Astrocyte (in vitro differentiated cells and primary cell): ENCODE measurements around the gene LTC4S. TPM values are rescaled to one million over a fixed set of nuclear protein-coding genes. Genes with fewer than 3 reads are reported as not detected.

Experiments
- DNase-seq: peaks from one replicate; pipeline ENCODE4 v3.0.0-alpha.2; 2010; ENCODE audit warnings: low read depth
- FAIRE-seq: peaks from 2 replicates; lab custom pipeline; 2011; peaks lifted over from hg19 to GRCh38; lab: Jason Lieb, UNC
- H2AFZ ChIP-seq: 2 replicates; pipeline ENCODE4 v1.6.0; 2012; ENCODE audit warnings: low read depth, low read length, inconsistent platforms
- H3K27ac ChIP-seq: 2 replicates; pipeline ENCODE4 v1.5.1; 2011; ENCODE audit warnings: low read depth, low read length, inconsistent platforms
- H3K27me3 ChIP-seq: 2 replicates; pipeline ENCODE4 v1.6.0; 2011; ENCODE audit warnings: low read length, inconsistent platforms; ENCODE audit not compliant: insufficient read depth
- H3K36me3 ChIP-seq: 2 replicates; pipeline ENCODE4 v1.5.1; 2011; ENCODE audit warnings: low read length, inconsistent platforms; ENCODE audit not compliant: insufficient read depth
- H3K4me1 ChIP-seq: 2 replicates; pipeline ENCODE4 v1.5.1; 2011; ENCODE audit warnings: low read length, inconsistent platforms; ENCODE audit not compliant: insufficient read depth
- H3K4me2 ChIP-seq: 2 replicates; pipeline ENCODE4 v1.6.0; 2012; ENCODE audit warnings: low read length, inconsistent platforms
- H3K4me3 ChIP-seq: 2 replicates; pipeline ENCODE4 v1.5.1; 2011; ENCODE audit warnings: low read depth, mild to moderate bottlenecking, low read length, inconsistent platforms; ENCODE audit not compliant: insufficient read depth
- H3K79me2 ChIP-seq: 2 replicates; pipeline ENCODE4 v1.6.0; 2012; ENCODE audit warnings: mild to moderate bottlenecking, low read length, inconsistent platforms; ENCODE audit not compliant: insufficient read depth
- H3K9ac ChIP-seq: 2 replicates; pipeline ENCODE4 v1.6.0; 2012; ENCODE audit warnings: mild to moderate bottlenecking, low read length, inconsistent platforms
- H3K9me3 ChIP-seq: 2 replicates; pipeline ENCODE4 v1.5.1; 2012; ENCODE audit warnings: low read depth, mild to moderate bottlenecking, low read length, inconsistent platforms; ENCODE audit not compliant: insufficient read depth
- H4K20me1 ChIP-seq: 2 replicates; pipeline ENCODE4 v1.6.0; 2012; ENCODE audit warnings: low read length, inconsistent platforms; ENCODE audit not compliant: insufficient read depth
- H3K27ac Mint-ChIP-seq: one replicate; pipeline ENCODE4 v1.8.0; 2021; ENCODE audit warnings: mild to moderate bottlenecking, mixed read lengths; ENCODE audit not compliant: unreplicated experiment
- H3K27me3 Mint-ChIP-seq: one replicate; pipeline ENCODE4 v1.8.0; 2021; ENCODE audit warnings: low read depth, mixed read lengths; ENCODE audit not compliant: unreplicated experiment
- H3K36me3 Mint-ChIP-seq: one replicate; pipeline ENCODE4 v1.8.0; 2021; ENCODE audit warnings: low read depth, mixed read lengths; ENCODE audit not compliant: unreplicated experiment
- H3K4me1 Mint-ChIP-seq: one replicate; pipeline ENCODE4 v1.8.0; 2021; ENCODE audit warnings: low read depth, mixed read lengths; ENCODE audit not compliant: unreplicated experiment
- H3K4me3 Mint-ChIP-seq: one replicate; pipeline ENCODE4 v1.8.0; 2021; ENCODE audit warnings: mild to moderate bottlenecking, moderate library complexity, mixed read lengths; ENCODE audit not compliant: unreplicated experiment
- H3K9me3 Mint-ChIP-seq: one replicate; pipeline ENCODE4 v1.8.0; 2021; ENCODE audit warnings: mild to moderate bottlenecking, mixed read lengths; ENCODE audit not compliant: unreplicated experiment
- CTCF ChIP-seq: IDR thresholded peaks from 2 replicates; pipeline ENCODE4 v1.5.1; 2011; ENCODE audit warnings: low read depth, mild to moderate bottlenecking, inconsistent platforms, low read length, moderate library complexity; ENCODE audit not compliant: insufficient read depth
- EZH2 ChIP-seq: IDR thresholded peaks from 2 replicates; pipeline ENCODE4 v1.6.1; 2012; ENCODE audit warnings: mild to moderate bottlenecking, low read length, inconsistent platforms; ENCODE audit not compliant: insufficient read depth
- total RNA-seq: library from RNA; stranded (reverse); gene quantifications from 2 replicates; pipeline ENCODE4 v1.2.1, GENCODE V29; 2021

Gene LTC4S
- total RNA-seq, 1 donor from 2014 or later = 1.3 TPM

GRCh38 chr5:179824745-179825112, 30.9 kb downstream of the LTC4S start:
- H3K9me3 Mint-ChIP-seq = peaks cover 2% of the 10 kb centered on the region
- no peak overlapping the region for H3K4me3 ChIP-seq
- peaks cover 75% of the 10 kb centered on the region for H3K79me2 ChIP-seq
- DNase-seq (no peak), FAIRE-seq (no peak)
- peak overlapping the region; percentile 2 for H3K4me2 ChIP-seq
- no peaks in the 10 kb centered on the region for H3K27me3 ChIP-seq
- no peaks in the 10 kb centered on the region for H3K27me3 Mint-ChIP-seq
- no peak overlapping the region for H3K27ac ChIP-seq
- peak overlapping the region; percentile 47 for H3K4me3 Mint-ChIP-seq
- TF ChIP-seq CTCF (no peak), EZH2 (no peak)
- H3K27ac Mint-ChIP-seq = peak overlapping the region; percentile 31
- H3K9ac ChIP-seq = no peak overlapping the region
- H3K36me3 Mint-ChIP-seq = peaks cover 27% of the 10 kb centered on the region
- peaks cover 23% of the 10 kb centered on the region for H3K4me1 ChIP-seq
- H3K36me3 ChIP-seq = peaks cover 47% of the 10 kb centered on the region
- peaks cover 89% of the 10 kb centered on the region for H4K20me1 ChIP-seq
- H3K9me3 ChIP-seq = no peaks in the 10 kb centered on the region
- H2AFZ ChIP-seq = no peak overlapping the region
- peaks cover 38% of the 10 kb centered on the region for H3K4me1 Mint-ChIP-seq

- H3K36me3 Mint-ChIP-seq = peaks cover 32% of the 10 kb centered on the region
- Histone ChIP-seq H3K4me3 (no peak overlapping the region), H3K27me3 (no peaks in the 10 kb centered on the region), H3K9me3 (no peaks in the 10 kb centered on the region), H3K4me1 (peaks cover 15% of the 10 kb centered on the region), H3K79me2 (peaks cover 70% of the 10 kb centered on the region), H3K4me2 (no peak overlapping the region), H3K36me3 (peaks cover 54% of the 10 kb centered on the region), H4K20me1 (peaks cover 96% of the 10 kb centered on the region), H3K9ac (no peak overlapping the region), H2AFZ (no peak overlapping the region), H3K27ac (no peak overlapping the region)
- no peak for DNase-seq
- no peak for FAIRE-seq
- no peak for TF ChIP-seq EZH2
- no peak for TF ChIP-seq CTCF
- no peaks in the 10 kb centered on the region for H3K27me3 Mint-ChIP-seq
- peaks cover 36% of the 10 kb centered on the region for H3K4me1 Mint-ChIP-seq
- H3K4me3 Mint-ChIP-seq = peak overlapping the region; percentile 5
- H3K27ac Mint-ChIP-seq = no peak overlapping the region
- peaks cover 2% of the 10 kb centered on the region for H3K9me3 Mint-ChIP-seq
Observed at GRCh38 chr5:179825655-179826182, 31.9 kb downstream of the LTC4S start.

GRCh38 chr5:179827680-179828079, 33.9 kb downstream of the LTC4S start:
- H3K27ac ChIP-seq = peak overlapping the region; percentile 27
- TF ChIP-seq EZH2 = no peak
- peak; percentile 22 for TF ChIP-seq CTCF
- Mint-ChIP-seq H3K4me3 (peak overlapping the region; percentile 64), H3K27ac (peak overlapping the region; percentile 90), H3K36me3 (peaks cover 34% of the 10 kb centered on the region), H3K27me3 (no peaks in the 10 kb centered on the region), H3K9me3 (peaks cover 2% of the 10 kb centered on the region), H3K4me1 (peaks cover 37% of the 10 kb centered on the region)
- H3K27me3 ChIP-seq = no peaks in the 10 kb centered on the region
- H4K20me1 ChIP-seq = peaks cover 96% of the 10 kb centered on the region
- no peaks in the 10 kb centered on the region for H3K9me3 ChIP-seq
- no peak for FAIRE-seq
- no peak overlapping the region for H3K4me2 ChIP-seq
- peaks cover 7% of the 10 kb centered on the region for H3K4me1 ChIP-seq
- no peak for DNase-seq
- peaks cover 65% of the 10 kb centered on the region for H3K36me3 ChIP-seq
- H2AFZ ChIP-seq = no peak overlapping the region
- peak overlapping the region; percentile 33 for H3K9ac ChIP-seq
- peaks cover 55% of the 10 kb centered on the region for H3K79me2 ChIP-seq
- H3K4me3 ChIP-seq = no peak overlapping the region
